ENCODE measurements around the gene TIMP1. TPM values are rescaled to one million over a fixed set of nuclear protein-coding genes. Genes with fewer than 3 reads are reported as not detected.

Gene TIMP1
- 1,035 and 4,999 TPM in 2 replicates for total RNA-seq

GRCh38 chrX:47581731-47582647, at the start of gene TIMP1:
Gene TIMP1, plus strand, starts transcription at chrX:47582436. Its CDS starts 980 bp downstream, at chrX:47583416.

DNA sequence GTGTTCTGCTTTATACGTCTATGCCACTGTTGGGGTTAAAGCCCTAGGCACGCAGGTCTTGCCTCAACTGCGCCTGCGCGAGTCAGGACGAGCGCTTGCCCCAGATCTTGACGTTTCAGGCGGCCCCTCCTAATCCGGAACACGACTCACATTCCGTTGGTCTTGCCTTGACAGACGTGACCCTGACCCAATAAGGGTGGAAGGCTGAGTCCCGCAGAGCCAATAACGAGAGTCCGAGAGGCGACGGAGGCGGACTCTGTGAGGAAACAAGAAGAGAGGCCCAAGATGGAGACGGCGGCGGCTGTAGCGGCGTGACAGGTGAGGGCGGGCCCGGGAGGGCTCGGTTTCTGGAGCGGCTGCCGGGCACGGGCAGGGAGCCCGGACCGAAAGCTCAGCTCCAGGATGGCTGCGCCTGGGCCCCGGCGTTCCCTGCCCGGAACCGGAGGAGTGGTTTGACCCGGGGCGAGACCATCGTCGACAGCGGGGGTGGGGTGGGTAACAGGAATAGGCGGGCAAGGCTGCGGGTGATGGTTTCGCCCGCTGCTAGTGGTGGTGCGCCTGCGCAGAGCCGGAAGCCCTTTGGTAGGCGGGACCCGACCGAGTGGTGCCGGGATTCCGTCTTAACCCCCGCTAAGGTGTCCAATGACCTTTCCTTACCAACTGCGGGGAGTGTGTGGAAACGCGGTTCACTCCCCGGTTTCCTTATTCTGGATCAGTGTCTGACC, 21.1 kb upstream of the TIMP1 start, which contains the start of gene ARAF:
Gene ARAF (plus strand): TSS at position 272 of the 725 bp plus-strand sequence. CDS start 1,763 bp downstream, outside the sequence.

GRCh38 chrX:47619486-47620302, 37.5 kb downstream of the TIMP1 start, which contains the start of gene SYN1:
Gene SYN1, minus strand, starts transcription at chrX:47619857. Its CDS starts 129 bp downstream, at chrX:47619728.

DNA sequence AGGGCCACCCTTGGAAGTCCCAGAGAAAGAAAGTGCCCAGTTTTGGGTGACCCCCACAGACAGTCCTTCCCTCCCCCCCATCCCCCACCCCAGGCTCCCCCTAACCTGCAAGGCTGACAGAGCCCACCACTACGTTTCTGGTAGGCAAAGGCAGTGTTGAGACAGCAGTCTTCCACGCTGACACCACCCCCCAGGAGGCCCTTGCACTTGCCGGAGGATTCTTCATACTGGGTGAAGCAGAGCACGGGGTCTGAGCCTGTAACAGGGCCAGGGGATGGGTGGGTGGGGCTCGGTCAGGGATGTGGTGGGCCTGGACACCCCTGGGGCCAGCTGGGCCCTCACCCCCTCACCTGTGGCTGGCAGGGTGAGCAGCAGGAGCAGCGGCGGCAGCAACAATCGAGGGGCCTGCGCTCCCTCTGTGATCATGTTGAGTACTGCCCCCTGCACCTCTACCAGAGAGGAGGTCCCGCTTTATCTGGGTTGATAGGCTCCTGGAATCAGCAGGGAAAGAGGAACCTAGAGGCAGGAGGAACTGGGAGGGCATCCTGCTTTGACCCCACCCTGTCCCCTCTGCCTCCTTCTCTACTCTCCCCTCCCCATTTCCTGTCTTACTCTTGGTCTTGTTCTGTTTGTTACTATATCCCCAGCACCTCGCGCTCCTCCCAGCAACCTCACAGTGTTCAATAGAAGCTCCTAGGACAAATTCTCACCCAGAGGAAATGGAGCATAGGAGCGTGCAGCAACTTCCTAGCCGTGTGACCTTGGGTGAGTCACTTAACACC, 47.4 kb downstream of the TIMP1 start, which contains the start of gene CFP:
Gene CFP (minus strand): TSS at position 512 of the 782 bp plus-strand sequence. CDS start 86 bp downstream, at position 426.

Other genes starting within 250 kb of the TIMP1 start
- under 0.01 TPM in 1 of 2 replicates, not detected in the other for gene ZNF157, start 211.9 kb upstream of the TIMP1 start, total RNA-seq
- gene ZNF41, start 99.2 kb upstream of the TIMP1 start, total RNA-seq, result 6.6 and 10.7 TPM in 2 replicates
- 31.0 and 31.5 TPM in 2 replicates for gene ARAF, start 21.2 kb upstream of the TIMP1 start, total RNA-seq
- gene SYN1, start 37.4 kb downstream of the TIMP1 start, total RNA-seq, result 0.80 and 3.5 TPM in 2 replicates
- 0.39 and 0.56 TPM in 2 replicates for gene CFP, start 47.5 kb downstream of the TIMP1 start, total RNA-seq
- gene ELK1, start 68.1 kb downstream of the TIMP1 start, total RNA-seq, result 41.1 and 55.3 TPM in 2 replicates
- gene UXT, start 76.7 kb downstream of the TIMP1 start, total RNA-seq, result 103 and 164 TPM in 2 replicates